ENCODE measurements around the gene UGGT1. TPM values are rescaled to one million over a fixed set of nuclear protein-coding genes. Genes with fewer than 3 reads are reported as not detected.

Gene UGGT1
- total and polyA plus RNA-seq, 10 donors: 4.0 to 64.6 (median 48.1) TPM

GRCh38 chr2:128195435-128195984 is 104.5 kb downstream of the UGGT1 start:
- intact Hi-C loops (cut with DNase I; ENCODE audit: low total_unique reads): no loop called here
- 34 to 47% (median 39%) methylated on average over 6 of the region's 6 CpGs for WGBS, 5 donors
- H3K4me3 ChIP-seq: no peak overlapping the region
- no peaks in the 10 kb centered on the region for H3K27me3 ChIP-seq (replicated peaks in 1 of 7)
- H3K27ac ChIP-seq: peak overlapping the region in 1 of 8 donors; percentile 7
- no peak for DNase-seq
- TF ChIP-seq POLR2A (IDR thresholded peaks at IDR 0.05): no peak
- TF ChIP-seq, protein P1, sequence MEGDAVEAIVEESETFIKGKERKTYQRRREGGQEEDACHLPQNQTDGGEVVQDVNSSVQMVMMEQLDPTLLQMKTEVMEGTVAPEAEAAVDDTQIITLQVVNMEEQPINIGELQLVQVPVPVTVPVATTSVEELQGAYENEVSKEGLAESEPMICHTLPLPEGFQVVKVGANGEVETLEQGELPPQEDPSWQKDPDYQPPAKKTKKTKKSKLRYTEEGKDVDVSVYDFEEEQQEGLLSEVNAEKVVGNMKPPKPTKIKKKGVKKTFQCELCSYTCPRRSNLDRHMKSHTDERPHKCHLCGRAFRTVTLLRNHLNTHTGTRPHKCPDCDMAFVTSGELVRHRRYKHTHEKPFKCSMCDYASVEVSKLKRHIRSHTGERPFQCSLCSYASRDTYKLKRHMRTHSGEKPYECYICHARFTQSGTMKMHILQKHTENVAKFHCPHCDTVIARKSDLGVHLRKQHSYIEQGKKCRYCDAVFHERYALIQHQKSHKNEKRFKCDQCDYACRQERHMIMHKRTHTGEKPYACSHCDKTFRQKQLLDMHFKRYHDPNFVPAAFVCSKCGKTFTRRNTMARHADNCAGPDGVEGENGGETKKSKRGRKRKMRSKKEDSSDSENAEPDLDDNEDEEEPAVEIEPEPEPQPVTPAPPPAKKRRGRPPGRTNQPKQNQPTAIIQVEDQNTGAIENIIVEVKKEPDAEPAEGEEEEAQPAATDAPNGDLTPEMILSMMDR (IDR thresholded peaks at IDR 0.05 in 8 of 11, conservative IDR thresholded peaks at IDR 0.05 in 3 of 11): no peak
- no peak for TF ChIP-seq POLR2AphosphoS5 (IDR thresholded peaks at IDR 0.05)
- no peaks in the 10 kb centered on the region for H3K9me3 ChIP-seq
- H3K4me1 ChIP-seq: peaks cover 0 to 24% (median 17%) of the 10 kb centered on the region in 6 donors
- H3K36me3 ChIP-seq: peaks cover 0 to 45% (median 15%) of the 10 kb centered on the region in 6 donors

DNA sequence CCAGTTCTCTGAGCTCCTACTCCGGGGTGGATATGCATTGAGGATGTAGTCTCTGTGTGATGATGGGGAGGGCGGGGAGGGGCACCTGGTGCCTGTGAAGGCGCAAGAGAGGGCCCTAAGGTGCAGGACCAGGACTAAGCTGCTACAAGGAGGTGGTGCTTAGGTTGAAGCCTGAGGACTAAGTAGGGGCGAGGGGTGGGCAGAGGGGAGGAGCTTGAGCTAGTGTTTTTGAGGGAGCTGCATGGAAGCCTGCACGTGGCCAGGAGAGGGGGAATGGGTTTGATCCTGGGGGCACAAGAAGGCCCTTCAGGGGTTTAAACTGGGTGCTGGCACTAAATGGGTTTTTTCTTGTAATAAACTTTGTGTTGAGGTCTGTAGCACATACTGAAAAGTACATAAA is 105.0 kb downstream of the UGGT1 start:
- intact Hi-C loops (cut with DNase I; ENCODE audit: low total_unique reads): no loop called here
- H3K9me3 ChIP-seq: no peaks in the 10 kb centered on the region
- H3K27me3 ChIP-seq (replicated peaks in 1 of 7): no peaks in the 10 kb centered on the region
- H3K36me3 ChIP-seq: peaks cover 0 to 40% (median 10%) of the 10 kb centered on the region in 6 donors
- H3K4me3 ChIP-seq: no peak overlapping the region
- no peak for DNase-seq
- H3K4me1 ChIP-seq: peaks cover 0 to 24% (median 17%) of the 10 kb centered on the region in 6 donors
- peak overlapping the region in 1 of 8 donors; percentile 7 for H3K27ac ChIP-seq
- 64 to 75% (median 72%) methylated on average over 5 of the region's 5 CpGs for WGBS, 5 donors
- TF ChIP-seq POLR2A (IDR thresholded peaks at IDR 0.05): no peak
- no peak for TF ChIP-seq POLR2AphosphoS5 (IDR thresholded peaks at IDR 0.05)
- TF ChIP-seq, protein P1 (IDR thresholded peaks at IDR 0.05 in 8 of 11, conservative IDR thresholded peaks at IDR 0.05 in 3 of 11): no peak

DNA sequence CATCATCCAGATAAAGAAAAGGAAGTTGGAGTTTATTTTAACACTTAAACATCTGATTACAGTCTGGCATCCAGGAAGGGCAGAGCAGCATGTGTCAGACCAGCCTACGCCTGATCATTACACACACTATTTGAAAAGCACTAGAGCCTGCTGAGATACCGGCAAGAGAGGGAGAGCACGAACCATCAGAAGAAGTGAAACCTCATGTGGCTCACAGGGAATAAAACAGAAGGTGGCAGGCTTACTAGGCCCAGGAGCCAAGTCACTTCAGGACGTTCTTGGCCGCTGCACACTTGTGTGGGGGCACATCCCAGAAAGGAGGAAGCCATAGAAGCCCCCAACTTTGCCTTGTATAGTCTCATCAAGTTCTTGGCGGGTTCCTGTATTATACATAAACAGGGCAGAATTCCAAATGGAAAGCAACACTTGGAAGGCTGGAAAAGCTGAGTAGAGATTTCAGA is 105.5 kb downstream of the UGGT1 start:
- Histone ChIP-seq H3K4me1 (peaks cover 0 to 24% (median 17%) of the 10 kb centered on the region in 6 donors), H3K36me3 (peaks cover 0 to 35% (median 6%) of the 10 kb centered on the region in 6 donors), H3K9me3 (no peaks in the 10 kb centered on the region), H3K27ac (no peak overlapping the region), H3K4me3 (no peak overlapping the region), H3K27me3 (replicated peaks in 1 of 7) (no peaks in the 10 kb centered on the region)
- WGBS, 5 donors: 36 to 58% (median 46%) methylated on average over 6 of the region's 6 CpGs
- TF ChIP-seq POLR2A (IDR thresholded peaks at IDR 0.05) (no peak), POLR2AphosphoS5 (IDR thresholded peaks at IDR 0.05) (no peak)
- TF ChIP-seq, protein P1 (IDR thresholded peaks at IDR 0.05 in 8 of 11, conservative IDR thresholded peaks at IDR 0.05 in 3 of 11): no peak
- no peak for DNase-seq
- intact Hi-C loops (cut with DNase I; ENCODE audit: low total_unique reads): no loop called here

GRCh38 chr2:128197059-128197458 is 106.1 kb downstream of the UGGT1 start:
- Histone ChIP-seq H3K27me3 (replicated peaks in 1 of 7) (no peaks in the 10 kb centered on the region), H3K9me3 (no peaks in the 10 kb centered on the region), H3K36me3 (peaks cover 0 to 30% (median 5%) of the 10 kb centered on the region in 6 donors), H3K4me3 (no peak overlapping the region), H3K4me1 (peaks cover 0 to 24% (median 17%) of the 10 kb centered on the region in 6 donors), H3K27ac (no peak overlapping the region)
- TF ChIP-seq POLR2AphosphoS5 (IDR thresholded peaks at IDR 0.05) (no peak), POLR2A (IDR thresholded peaks at IDR 0.05) (no peak)
- TF ChIP-seq, protein P1 (IDR thresholded peaks at IDR 0.05 in 8 of 11, conservative IDR thresholded peaks at IDR 0.05 in 3 of 11): no peak
- 77 to 87% (median 78%) methylated on average over 8 of the region's 8 CpGs for WGBS, 5 donors
- intact Hi-C loops (cut with DNase I; ENCODE audit: low total_unique reads): no loop called here
- no peak for DNase-seq

All from spleen (tissue), 11 donors.